Muscle of leg (tissue), 16 donors: ENCODE results near the gene PGBD1. TPM values are rescaled to one million over a fixed set of nuclear protein-coding genes. Genes with fewer than 3 reads are reported as not detected.
A peak's percentile ranks its signal among the peaks of the same experiment; 100 is the strongest.

ENCODE experiments used
- DNase-seq: peaks from one replicate; pipeline ENCODE4 v3.0.0; 2013
- H3K27ac ChIP-seq: one replicate; pipeline ENCODE4 v1.5.1; 2013; ENCODE audit warnings: mild to moderate bottlenecking, low read length, control low read depth
- H3K27me3 ChIP-seq: one replicate; pipeline ENCODE4 v1.6.1; 2013; ENCODE audit warnings: low read length; ENCODE audit not compliant: control insufficient read depth, insufficient read depth
- H3K36me3 ChIP-seq: one replicate; pipeline ENCODE4 v1.6.1; 2013; ENCODE audit warnings: low read length; ENCODE audit not compliant: control insufficient read depth, insufficient read depth
- H3K4me1 ChIP-seq: one replicate; pipeline ENCODE4 v1.6.1; 2013; ENCODE audit warnings: low read length; ENCODE audit not compliant: control insufficient read depth, insufficient read depth
- H3K4me3 ChIP-seq: one replicate; pipeline ENCODE4 v1.5.1; 2013; ENCODE audit warnings: low read length, control low read depth
- H3K9me3 ChIP-seq: replicated peaks from 2 replicates; pipeline ENCODE4 v1.6.1; 2013; ENCODE audit warnings: low read depth, low read length; ENCODE audit not compliant: control insufficient read depth
- WGBS: methylation state at CpG from one replicate; pipeline ENCODE4 v1.1.5; 2013; ENCODE audit warnings: missing lambda C conversion rate; ENCODE audit not compliant: insufficient coverage; 5-methylcytosine and 5-hydroxymethylcytosine counted together
- long read RNA-seq, 11 donors: transcript quantifications; one replicate each; lab custom pipeline, GENCODE V29; 2026
- polyA plus RNA-seq, 8 donors: library from polyadenylated mRNA; unstranded; fragments of 120-200 nt; gene quantifications; one replicate each; pipeline versions ENCODE4 v1.2.1 to v1.2.3, GENCODE V29; 2013; ENCODE audit warnings: inconsistent platforms in 1 of 8, low replicate concordance in 1 of 8; ENCODE audit not compliant: insufficient read length in 8 of 8, insufficient read depth in 1 of 8
- total RNA-seq: library from RNA; stranded (reverse); fragments of 120-200 nt; gene quantifications from one replicate; pipeline ENCODE4 v1.2.4, GENCODE V29; 2013

PGBD1 gene, protein sequence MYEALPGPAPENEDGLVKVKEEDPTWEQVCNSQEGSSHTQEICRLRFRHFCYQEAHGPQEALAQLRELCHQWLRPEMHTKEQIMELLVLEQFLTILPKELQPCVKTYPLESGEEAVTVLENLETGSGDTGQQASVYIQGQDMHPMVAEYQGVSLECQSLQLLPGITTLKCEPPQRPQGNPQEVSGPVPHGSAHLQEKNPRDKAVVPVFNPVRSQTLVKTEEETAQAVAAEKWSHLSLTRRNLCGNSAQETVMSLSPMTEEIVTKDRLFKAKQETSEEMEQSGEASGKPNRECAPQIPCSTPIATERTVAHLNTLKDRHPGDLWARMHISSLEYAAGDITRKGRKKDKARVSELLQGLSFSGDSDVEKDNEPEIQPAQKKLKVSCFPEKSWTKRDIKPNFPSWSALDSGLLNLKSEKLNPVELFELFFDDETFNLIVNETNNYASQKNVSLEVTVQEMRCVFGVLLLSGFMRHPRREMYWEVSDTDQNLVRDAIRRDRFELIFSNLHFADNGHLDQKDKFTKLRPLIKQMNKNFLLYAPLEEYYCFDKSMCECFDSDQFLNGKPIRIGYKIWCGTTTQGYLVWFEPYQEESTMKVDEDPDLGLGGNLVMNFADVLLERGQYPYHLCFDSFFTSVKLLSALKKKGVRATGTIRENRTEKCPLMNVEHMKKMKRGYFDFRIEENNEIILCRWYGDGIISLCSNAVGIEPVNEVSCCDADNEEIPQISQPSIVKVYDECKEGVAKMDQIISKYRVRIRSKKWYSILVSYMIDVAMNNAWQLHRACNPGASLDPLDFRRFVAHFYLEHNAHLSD
- total RNA-seq: 6.3 TPM
- 1 to 10 TPM; 5.9 to 7.4 (median 6.2) TPM for polyA plus RNA-seq
- long read RNA-seq, donor 1: 0 reads
- long read RNA-seq, donor 2: 0 reads
- long read RNA-seq, donor 3: 0 reads
- long read RNA-seq, donor 4: 0 reads
- long read RNA-seq, donor 5, partial matches to known transcripts: 0 of 6 reads
- long read RNA-seq, donor 5, other reads (novel, unspliced or antisense): 5 of 6 reads
- long read RNA-seq, donor 6: 0 reads
- long read RNA-seq, donor 7: 0 reads
- long read RNA-seq, donor 8: 0 reads
- long read RNA-seq, donor 9, partial matches to known transcripts: 0 of 1 reads
- long read RNA-seq, donor 9, other reads (novel, unspliced or antisense): 0 of 1 reads
- long read RNA-seq, donor 10, partial matches to known transcripts: 7 of 8 reads
- long read RNA-seq, donor 10, other reads (novel, unspliced or antisense): 0 of 8 reads
- long read RNA-seq, donor 11: 0 reads

DNA sequence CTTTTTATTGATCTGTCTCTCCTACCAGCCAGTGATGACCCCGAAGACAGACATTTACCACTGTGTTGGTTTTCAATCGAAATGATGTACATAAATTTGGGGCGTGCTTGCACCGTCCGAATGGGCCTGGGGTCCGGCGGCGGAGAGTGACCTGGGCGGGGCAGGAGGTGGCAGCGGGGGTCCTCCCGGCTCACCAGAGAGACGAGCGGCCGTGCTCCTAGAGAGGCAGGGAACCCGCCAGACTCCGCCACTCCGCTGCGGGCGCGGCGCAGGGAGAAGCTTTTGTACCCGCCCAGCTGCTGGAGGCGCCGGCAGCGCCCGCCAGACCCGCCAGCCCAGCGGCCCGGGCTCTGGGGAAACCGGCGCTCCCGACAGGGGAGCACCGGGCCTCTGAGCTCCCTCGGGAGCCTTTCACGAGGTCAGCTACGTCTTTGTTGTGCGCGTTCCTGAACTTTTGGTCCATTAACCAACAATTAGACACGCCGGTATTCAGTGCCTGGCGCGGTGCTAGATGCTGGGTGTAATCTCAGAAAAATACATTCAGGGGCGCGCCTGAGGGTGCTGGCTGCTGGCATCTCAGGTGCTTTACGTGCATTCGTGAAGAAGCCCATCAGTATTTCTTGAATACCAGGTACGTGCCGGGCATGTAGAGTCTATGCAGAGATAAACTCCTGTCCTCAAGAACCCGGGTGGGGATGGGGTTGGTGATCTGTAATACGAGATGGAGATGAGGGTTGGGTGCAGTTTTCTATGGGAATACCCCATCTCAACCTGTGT, at the start of gene PGBD1:
Gene PGBD1 (plus strand): TSS at position 285 of the 777 bp plus-strand sequence. CDS start 2,242 bp downstream, outside the sequence.
- peak; percentile 84 for DNase-seq
- H3K36me3 ChIP-seq: peaks cover 25% of the 10 kb centered on the region
- peaks cover 3% of the 10 kb centered on the region for H3K9me3 ChIP-seq
- peaks cover 5% of the 10 kb centered on the region for H3K4me1 ChIP-seq
- H3K27ac ChIP-seq: no peak within 1 kb of the TSS
- H3K27me3 ChIP-seq: no peaks in the 10 kb centered on the region
- under 1% methylated on average over 41 of the region's 50 CpGs for WGBS
- H3K4me3 ChIP-seq: peak within 1 kb of the TSS; percentile 61

DNA sequence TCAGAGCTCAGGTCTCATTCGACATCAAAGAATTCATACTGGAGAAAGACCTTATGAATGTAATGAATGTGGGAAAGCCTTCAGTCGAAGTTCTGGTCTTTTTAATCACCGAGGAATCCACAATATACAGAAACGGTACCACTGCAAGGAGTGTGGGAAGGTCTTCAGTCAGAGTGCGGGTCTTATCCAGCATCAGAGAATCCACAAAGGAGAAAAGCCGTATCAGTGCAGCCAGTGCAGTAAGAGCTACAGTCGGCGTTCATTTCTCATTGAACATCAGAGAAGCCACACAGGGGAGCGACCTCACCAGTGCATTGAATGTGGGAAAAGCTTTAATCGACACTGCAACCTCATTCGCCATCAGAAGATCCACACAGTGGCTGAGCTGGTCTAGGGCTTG, 48.6 kb upstream of the PGBD1 start:
- H3K4me3 ChIP-seq: no peak overlapping the region
- H3K27ac ChIP-seq: no peak overlapping the region
- H3K27me3 ChIP-seq: no peaks in the 10 kb centered on the region
- no peaks in the 10 kb centered on the region for H3K4me1 ChIP-seq
- H3K36me3 ChIP-seq: peaks cover 54% of the 10 kb centered on the region
- H3K9me3 ChIP-seq: no peaks in the 10 kb centered on the region
- WGBS: 98% methylated on average over 6 of the region's 11 CpGs
- no peak for DNase-seq

DNA sequence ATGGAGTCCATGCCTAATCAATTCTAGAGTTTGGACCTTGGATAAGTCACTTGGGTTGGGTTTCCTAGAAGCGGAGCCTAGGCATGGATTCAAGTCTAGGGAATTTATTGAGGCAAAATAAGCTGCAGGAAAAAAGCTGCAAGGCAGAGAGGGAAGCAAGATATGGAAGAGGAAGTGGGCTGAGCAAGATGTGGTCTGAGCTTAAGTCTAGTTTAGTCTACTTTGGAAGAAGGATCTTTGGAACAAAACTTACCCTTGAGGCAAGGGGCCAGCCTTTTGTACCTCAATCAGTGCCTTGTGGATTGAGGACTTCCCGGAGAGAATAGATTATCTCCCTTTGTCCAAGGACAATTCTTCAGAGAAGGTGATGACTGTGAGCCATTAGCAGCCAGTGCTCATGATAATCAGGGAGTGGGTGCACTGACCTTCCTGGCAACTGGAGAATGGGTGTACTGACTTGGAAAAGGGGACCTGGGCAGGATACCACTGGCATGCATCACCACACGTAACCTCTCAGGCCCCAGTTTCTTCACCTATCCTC, 45.4 kb upstream of the PGBD1 start:
- no peak overlapping the region for H3K27ac ChIP-seq
- WGBS: 88% methylated on average over 1 of the region's 3 CpGs
- no peaks in the 10 kb centered on the region for H3K4me1 ChIP-seq
- no peaks in the 10 kb centered on the region for H3K27me3 ChIP-seq
- H3K9me3 ChIP-seq: no peaks in the 10 kb centered on the region
- H3K4me3 ChIP-seq: no peak overlapping the region
- DNase-seq: peak; percentile 15
- peaks cover 32% of the 10 kb centered on the region for H3K36me3 ChIP-seq

DNA sequence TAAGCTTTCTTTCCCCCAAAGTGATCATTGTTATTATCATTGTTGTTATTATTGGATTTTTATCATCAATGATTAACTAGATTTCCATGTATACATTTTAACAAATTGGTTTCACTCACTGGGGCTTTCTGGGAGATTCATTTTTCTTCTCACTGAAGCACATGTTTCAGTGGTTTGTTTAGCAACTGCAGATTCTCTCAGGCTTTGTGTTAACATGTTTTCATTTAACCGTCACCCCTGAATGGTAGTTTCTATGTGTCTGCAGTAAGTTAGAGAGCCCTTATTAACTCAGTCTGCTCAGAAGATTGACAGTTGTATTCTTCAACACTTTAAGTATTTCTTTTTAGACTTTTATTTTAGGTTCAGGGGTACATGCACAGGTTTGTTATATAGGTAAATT, 41.7 kb upstream of the PGBD1 start:
- DNase-seq: no peak
- Histone ChIP-seq H3K4me1 (no peaks in the 10 kb centered on the region), H3K27ac (no peak overlapping the region), H3K4me3 (no peak overlapping the region), H3K36me3 (peaks cover 11% of the 10 kb centered on the region), H3K9me3 (no peaks in the 10 kb centered on the region), H3K27me3 (no peaks in the 10 kb centered on the region)
- no CpG with 5 or more reads among the region's 1 CpG for WGBS

DNA sequence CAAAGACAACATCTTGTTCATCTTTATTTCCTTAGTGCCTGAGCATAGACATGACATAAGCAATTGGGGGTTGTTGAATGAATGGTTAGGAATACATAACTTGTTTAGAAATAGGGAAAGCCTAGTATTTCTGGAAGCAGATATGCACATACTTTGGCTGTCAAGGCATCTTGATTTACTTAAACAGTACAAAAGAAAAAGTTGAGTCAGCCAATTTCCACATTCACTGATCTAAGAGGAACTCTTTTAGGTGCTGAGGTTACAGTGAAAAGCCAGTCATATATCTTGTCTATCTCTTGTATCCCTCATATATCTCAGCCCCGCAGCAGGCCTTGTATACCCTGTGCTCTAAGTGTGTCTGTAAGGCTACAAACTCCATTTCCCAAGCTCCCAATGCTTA, 40.9 kb upstream of the PGBD1 start:
- Histone ChIP-seq H3K27me3 (no peaks in the 10 kb centered on the region), H3K4me1 (no peaks in the 10 kb centered on the region), H3K36me3 (peaks cover 19% of the 10 kb centered on the region), H3K4me3 (no peak overlapping the region), H3K27ac (no peak overlapping the region), H3K9me3 (no peaks in the 10 kb centered on the region)
- no peak for DNase-seq
- WGBS: no CpG with 5 or more reads among the region's 1 CpG

DNA sequence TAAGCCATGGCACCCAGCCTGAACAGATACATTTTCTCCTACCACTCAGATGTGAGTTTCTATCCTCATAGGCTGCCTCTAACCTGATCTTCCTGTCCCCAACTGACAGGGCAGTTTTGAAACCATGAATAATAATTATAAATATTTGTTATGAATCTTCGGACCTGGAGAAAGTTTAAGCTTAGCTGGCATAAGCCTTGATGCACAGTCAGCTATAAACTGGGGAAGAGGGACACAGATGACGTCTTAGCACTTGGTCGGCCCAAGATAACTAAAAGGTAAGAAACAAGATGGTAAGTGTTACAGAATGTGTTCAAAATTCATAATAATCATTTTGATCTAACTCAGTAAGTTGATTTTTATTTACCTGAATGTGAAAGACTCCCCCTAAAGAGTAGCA, 37.4 kb upstream of the PGBD1 start:
- Histone ChIP-seq H3K27ac (no peak overlapping the region), H3K4me3 (no peak overlapping the region), H3K9me3 (no peaks in the 10 kb centered on the region), H3K36me3 (peaks cover 39% of the 10 kb centered on the region), H3K27me3 (no peaks in the 10 kb centered on the region), H3K4me1 (no peaks in the 10 kb centered on the region)
- WGBS: no CpG with 5 or more reads among the region's 3 CpGs
- DNase-seq: no peak

DNA sequence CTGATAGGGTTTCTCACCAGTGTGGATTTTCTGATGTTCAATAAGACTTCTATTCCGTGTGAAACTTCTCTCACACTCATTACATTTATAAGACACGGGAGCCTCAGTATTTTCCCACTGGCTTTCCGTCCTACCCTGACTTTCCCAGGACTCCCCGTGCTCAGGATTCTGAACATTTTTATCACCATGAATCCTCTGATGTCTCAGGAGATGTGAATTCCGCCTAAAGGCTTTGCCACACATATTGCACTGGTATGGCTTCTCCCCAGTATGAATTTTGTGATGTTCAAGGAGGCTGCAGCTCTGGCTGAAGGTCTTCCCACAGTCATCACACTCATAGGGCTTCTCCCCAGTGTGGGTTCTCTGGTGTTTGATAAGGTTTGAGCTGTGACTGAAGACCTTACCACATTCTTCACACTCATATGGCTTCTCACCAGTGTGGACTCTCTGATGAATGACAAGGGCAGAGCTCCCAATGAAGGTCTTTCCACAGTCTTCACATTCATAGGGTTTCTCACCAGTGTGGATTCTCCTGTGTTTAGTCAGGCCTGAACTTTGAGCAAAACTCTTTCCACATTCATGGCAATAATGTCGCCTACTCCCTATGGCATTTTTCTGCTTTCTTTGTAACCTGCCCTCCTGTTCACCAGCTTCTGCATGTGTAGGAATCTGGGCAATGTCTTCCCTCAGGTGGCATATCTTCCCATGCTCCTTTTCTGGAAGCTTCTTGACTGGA, 36.0 kb upstream of the PGBD1 start:
- WGBS: 90% methylated on average over 4 of the region's 6 CpGs
- H3K27ac ChIP-seq: no peak overlapping the region
- H3K36me3 ChIP-seq: peaks cover 41% of the 10 kb centered on the region
- H3K27me3 ChIP-seq: no peaks in the 10 kb centered on the region
- H3K4me3 ChIP-seq: no peak overlapping the region
- H3K4me1 ChIP-seq: no peaks in the 10 kb centered on the region
- no peak for DNase-seq
- H3K9me3 ChIP-seq: no peaks in the 10 kb centered on the region

DNA sequence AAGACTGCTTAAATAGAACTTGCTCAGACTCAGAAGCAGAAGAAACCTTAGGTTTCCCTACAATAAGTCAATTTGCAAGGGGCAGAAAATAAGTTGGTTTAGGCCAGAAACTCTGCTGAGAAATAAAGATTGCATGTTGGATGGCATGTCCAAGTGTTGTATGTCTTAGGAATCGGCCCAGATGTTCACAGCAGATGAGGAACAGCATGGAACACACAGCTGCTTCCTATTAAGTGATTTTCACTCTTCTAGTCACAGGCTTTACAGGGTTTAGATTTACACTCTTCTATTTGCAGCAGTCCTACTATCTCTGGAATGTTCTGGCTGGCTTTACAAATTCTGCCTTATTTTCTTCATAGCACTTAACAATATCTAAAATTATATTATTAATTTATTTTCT, 32.5 kb upstream of the PGBD1 start:
- no CpG with 5 or more reads among the region's 1 CpG for WGBS
- H3K9me3 ChIP-seq: no peaks in the 10 kb centered on the region
- DNase-seq: no peak
- no peak overlapping the region for H3K4me3 ChIP-seq
- peaks cover 39% of the 10 kb centered on the region for H3K36me3 ChIP-seq
- peaks cover 1% of the 10 kb centered on the region for H3K27me3 ChIP-seq
- peaks cover 11% of the 10 kb centered on the region for H3K4me1 ChIP-seq
- no peak overlapping the region for H3K27ac ChIP-seq

DNA sequence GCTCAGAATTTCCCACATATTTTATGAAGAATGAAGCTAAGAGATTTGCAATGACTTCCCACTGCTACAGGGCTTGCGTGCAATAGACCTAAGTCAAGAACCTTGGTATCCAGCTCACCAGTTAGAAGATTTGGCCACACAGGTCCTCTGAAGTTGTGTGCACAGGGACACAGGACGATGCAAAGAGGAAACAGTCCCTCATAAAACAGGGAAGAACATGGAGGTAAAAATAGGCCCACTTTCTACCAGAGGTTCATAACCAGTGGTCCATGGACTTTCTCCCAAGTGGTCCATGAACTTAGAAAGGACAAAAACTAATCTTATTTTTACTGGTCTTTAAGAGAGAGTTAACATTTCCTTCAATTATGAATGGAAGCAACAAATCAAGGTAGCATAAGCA, 30.6 kb upstream of the PGBD1 start:
- Histone ChIP-seq H3K4me1 (peaks cover 11% of the 10 kb centered on the region), H3K27ac (no peak overlapping the region), H3K27me3 (peaks cover 3% of the 10 kb centered on the region), H3K4me3 (no peak overlapping the region), H3K9me3 (no peaks in the 10 kb centered on the region), H3K36me3 (peaks cover 25% of the 10 kb centered on the region)
- no CpG with 5 or more reads among the region's 2 CpGs for WGBS
- no peak for DNase-seq
